Dedifferentiated amniotic fluid mesenchymal stem cell (primary cell): Measurements from ENCODE around the gene AKR1E2.

ENCODE experiments used
- DNase-seq: peaks from one replicate; pipeline ENCODE4 v3.0.0-alpha.2; 2016; ENCODE audit errors: extremely low spot score

The AKR1E2 gene

GRCh38 chr10:4894335-4894734, 68.3 kb downstream of the AKR1E2 start:
- DNase-seq = no peak
